Measurements from ENCODE around the gene SHOC2. TPM values are rescaled to one million over a fixed set of nuclear protein-coding genes. Genes with fewer than 3 reads are reported as not detected.

The SHOC2 gene
- total and polyA plus RNA-seq, 9 of the 15 experiments (the other 6 are each of a cell fraction or from before 2014, with no cell fraction given), result 9.2 to 17.5 (median 14.9) TPM

GRCh38 chr10:110919349-110919931 is at the start of gene SHOC2 (continued):
- TF ChIP-seq DEAF1 (CRISPR knock-in tag; IDR thresholded peaks at IDR 0.05), result no peak
- TF ChIP-seq ZNF695 (CRISPR knock-in tag; IDR thresholded peaks at IDR 0.05), result no peak
- TF ChIP-seq POLR2G (IDR thresholded peaks at IDR 0.05; ENCODE audit: low read depth, low read length), result peak; percentile 90
- TF ChIP-seq FOSL1 (tag; conservative IDR thresholded peaks at IDR 0.05), result no peak
- TF ChIP-seq ZNF584 (CRISPR knock-in tag; IDR thresholded peaks at IDR 0.05; ENCODE audit: low read depth), result 0 out of 2 replicates have a peak, but pooled peaks have one; percentile 11
- TF ChIP-seq L3MBTL2 (IDR thresholded peaks at IDR 0.05), result no peak
- TF ChIP-seq PPARD (CRISPR knock-in tag; IDR thresholded peaks at IDR 0.05), result no peak
- TF ChIP-seq FOXA3 (CRISPR knock-in tag; conservative IDR thresholded peaks at IDR 0.05 in 1 of 2, IDR thresholded peaks at IDR 0.05 in 1 of 2), result no peak
- no peak for TF ChIP-seq XRCC3 (IDR thresholded peaks at IDR 0.05)
- no peak for TF ChIP-seq USF2 (CRISPR knock-in tag; IDR thresholded peaks at IDR 0.05)
- no peak for TF ChIP-seq ELK1 (CRISPR knock-in tag; IDR thresholded peaks at IDR 0.05)
- TF ChIP-seq SUPT5H (IDR thresholded peaks at IDR 0.05), result peak; percentile 14; the same call in 1 of the 2 replicates
- TF ChIP-seq THAP12 (CRISPR knock-in tag; IDR thresholded peaks at IDR 0.05), result 0 out of 2 replicates have a peak, but pooled peaks have one; percentile 26
- 0 out of 2 replicates have a peak, but pooled peaks have one; percentile 36 for TF ChIP-seq FOXP1 (CRISPR knock-in tag; IDR thresholded peaks at IDR 0.05)
- peak; percentile 48 for TF ChIP-seq TBP (optimal IDR thresholded peaks at IDR 0.05; ENCODE audit: low read depth, low read length)
- no peak for TF ChIP-seq ZNF586 (CRISPR knock-in tag; conservative IDR thresholded peaks at IDR 0.05)
- TF ChIP-seq ZBTB7A (IDR thresholded peaks at IDR 0.05; ENCODE audit: borderline replicate concordance, control insufficient read depth, low read depth, low read length), result peak; percentile 46; the same call in 1 of the 2 replicates
- 0 out of 2 replicates have a peak, but pooled peaks have one; percentile 12 for TF ChIP-seq MAX (CRISPR knock-in tag; IDR thresholded peaks at IDR 0.05)
- peak in 1 of 2 experiments; percentile 57; a peak in 3 of 4 replicates for TF ChIP-seq NRF1 (conservative IDR thresholded peaks at IDR 0.05 in 1 of 2, IDR thresholded peaks at IDR 0.05 in 1 of 2)

Data from K562 (cell line).